HuH-7.5 (cell line): ENCODE measurements around the gene TIPIN.
A peak's percentile ranks its signal among the peaks of the same experiment; 100 is the strongest.
"Not testable (repeated sequence)": the region's sequence is repeated elsewhere in the genome, so short reads cannot be mapped to it uniquely, and the experiment has no call there.

Experiments
- DNase-seq: peaks from one replicate; pipeline ENCODE4 v3.0.0; 2011; ENCODE audit warnings: low spot score

Gene TIPIN

GRCh38 chr15:66386204-66387123, 30.0 kb upstream of the TIPIN start, which contains the start of gene MAP2K1:
Gene MAP2K1 (plus strand): TSS chr15:66386912. CDS start chr15:66387348, 436 bp downstream.
- DNase-seq = peak; percentile 98

GRCh38 chr15:66381376-66381775, 24.9 kb upstream of the TIPIN start:
- not testable (repeated sequence) for DNase-seq

GRCh38 chr15:66378814-66379430, 22.4 kb upstream of the TIPIN start:
- no peak for DNase-seq

DNA sequence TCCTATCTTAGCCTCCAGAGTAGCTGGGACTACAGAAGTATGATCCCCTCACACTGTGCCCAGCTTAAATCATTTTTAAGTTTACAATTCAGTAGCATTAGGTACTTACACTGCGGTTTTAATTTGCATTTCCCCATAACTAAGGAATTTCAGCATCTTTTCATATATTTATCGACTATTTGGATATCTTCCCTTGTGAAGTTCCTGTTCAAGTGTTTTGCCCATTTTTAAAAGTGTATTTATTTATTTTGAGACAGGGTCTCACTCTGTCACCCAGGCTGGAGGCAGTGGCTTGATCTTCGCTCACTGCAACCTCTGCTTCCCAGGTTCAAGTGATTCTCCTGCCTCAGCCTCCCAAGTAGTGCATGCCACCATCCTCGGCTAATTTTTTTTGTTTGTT, 17.7 kb upstream of the TIPIN start:
- no peak for DNase-seq

DNA sequence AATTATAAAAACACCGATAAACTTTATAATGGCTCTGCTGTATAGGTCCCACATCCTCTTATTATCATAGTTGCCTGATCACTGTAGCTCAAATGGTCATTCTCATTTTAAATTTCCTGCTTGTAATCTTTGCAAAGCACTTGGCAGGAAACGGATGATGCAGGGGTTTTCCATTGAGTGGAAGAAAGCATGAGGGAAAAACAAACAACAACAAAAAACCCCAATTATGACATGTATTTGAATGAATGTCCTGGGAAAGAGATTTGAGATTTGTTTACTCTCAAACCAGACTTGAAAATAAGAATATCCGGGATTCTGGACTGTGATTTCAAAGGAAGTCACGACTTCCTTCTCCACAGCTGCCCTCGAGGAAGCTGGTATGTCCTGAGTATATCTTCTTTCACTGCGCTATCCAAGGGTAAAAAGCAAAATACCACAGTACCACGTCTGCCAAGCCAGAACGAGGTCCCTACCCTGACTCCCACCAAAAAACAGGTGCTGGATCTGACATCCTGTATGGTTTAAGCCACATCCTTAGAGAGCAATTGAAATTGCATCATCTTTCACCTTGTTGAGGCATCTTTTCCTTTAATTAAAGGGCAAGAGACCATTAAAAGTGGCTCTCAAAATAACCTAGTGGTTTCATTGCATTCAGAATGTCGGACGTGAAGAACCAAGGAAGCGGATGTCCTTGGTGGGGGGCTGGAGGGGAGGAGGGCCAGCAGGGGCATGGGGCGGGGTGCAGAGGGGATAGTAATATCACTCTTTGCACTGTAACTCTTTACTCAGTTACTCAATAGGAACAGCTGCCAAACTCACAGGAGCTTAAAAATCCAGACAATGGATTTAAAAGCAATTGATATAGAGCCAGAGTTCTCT, 13.5 kb upstream of the TIPIN start:
- no peak for DNase-seq

GRCh38 chr15:66364944-66365528, 8.6 kb upstream of the TIPIN start:
- no peak for DNase-seq

DNA sequence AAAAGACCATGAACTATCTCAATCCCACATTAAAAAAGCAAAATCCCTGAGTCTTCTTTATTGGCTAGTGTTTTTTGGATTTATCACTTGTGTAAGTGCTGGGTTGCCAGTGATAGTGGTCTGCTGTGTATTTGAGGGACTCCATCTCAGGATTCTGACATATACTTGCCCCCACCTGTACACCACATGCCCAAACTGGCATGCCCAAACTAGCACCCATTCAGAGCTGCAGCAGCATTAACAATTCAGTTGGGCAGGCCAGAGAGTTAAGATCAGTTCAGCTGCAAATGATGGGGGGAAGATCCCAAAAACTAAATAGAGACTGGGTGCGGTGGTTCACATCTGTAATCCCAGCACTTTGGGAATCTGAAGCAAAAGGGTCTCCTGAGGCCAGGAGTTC, 6.3 kb upstream of the TIPIN start:
- DNase-seq = no peak

- not testable (repeated sequence) for DNase-seq
Observed at GRCh38 chr15:66361745-66362460, 5.4 kb upstream of the TIPIN start.

- no peak for DNase-seq
Observed at GRCh38 chr15:66359740-66360139, 3.3 kb upstream of the TIPIN start.

- peak; percentile 33 for DNase-seq
Observed at GRCh38 chr15:66356077-66356358, 467 bp downstream of the TIPIN start.

DNA sequence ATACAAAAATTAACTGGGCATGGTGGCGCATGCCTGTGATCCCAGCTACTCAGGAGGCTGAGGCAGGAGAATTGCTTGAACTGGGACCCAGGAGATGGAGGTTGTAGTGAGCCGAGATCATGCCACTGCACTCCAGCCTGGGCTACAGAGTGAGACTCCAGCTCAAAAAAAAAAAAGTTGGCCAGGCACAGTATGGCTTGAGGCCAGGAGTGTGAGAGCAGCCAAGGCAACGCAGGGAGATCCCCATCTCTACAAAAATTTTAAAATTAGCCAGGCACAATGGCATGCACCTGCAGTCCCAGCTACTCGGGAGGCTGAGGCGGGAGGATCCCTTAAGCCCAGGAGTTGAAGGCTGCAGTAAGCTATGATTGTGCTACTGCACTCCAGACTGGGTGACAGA, 8.0 kb downstream of the TIPIN start:
- DNase-seq = not testable (repeated sequence)

DNA sequence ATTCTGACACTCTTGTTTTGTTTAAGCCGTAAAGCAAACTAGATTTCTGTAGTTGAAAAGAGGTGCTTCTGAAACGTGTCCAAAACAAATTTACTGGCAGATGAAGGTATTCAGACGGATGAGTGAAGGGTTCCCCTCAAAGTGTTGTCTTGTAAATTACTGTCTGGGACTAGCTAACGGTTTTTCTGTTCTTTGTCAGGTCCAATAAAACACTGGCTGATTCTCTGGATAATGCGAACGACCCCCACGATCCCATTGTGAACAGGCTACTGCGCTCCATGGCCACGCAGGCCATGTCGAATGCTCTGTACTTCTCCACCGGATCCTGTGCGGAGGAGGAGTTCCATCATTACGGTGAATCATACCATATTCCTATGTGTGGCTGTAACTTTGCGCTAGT, 27.7 kb downstream of the TIPIN start:
- no peak for DNase-seq

- no peak for DNase-seq
Observed at GRCh38 chr15:66327736-66328135, 28.7 kb downstream of the TIPIN start.

DNA sequence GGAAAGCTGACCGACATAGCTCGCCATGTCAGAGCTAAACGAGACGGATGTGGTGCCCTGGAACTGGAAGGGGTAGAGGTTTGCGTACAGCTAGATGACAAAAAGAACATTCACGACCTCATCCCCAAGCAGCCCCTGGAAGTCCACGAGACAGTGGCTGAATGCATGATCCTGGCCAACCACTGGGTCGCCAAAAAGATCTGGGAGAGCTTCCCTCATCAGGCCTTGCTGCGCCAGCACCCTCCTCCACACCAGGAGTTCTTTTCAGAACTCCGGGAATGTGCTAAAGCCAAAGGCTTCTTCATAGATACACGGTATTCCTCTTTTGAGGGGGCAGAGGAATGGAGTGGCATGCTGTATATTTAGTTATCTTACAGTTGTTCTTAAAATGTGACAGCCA, 30.4 kb downstream of the TIPIN start:
- DNase-seq = no peak

GRCh38 chr15:66323312-66323928, 33.1 kb downstream of the TIPIN start:
- no peak for DNase-seq

- DNase-seq = no peak
Observed at GRCh38 chr15:66312144-66312543, 44.3 kb downstream of the TIPIN start.

- DNase-seq = no peak
Observed at GRCh38 chr15:66310786-66311185, 45.7 kb downstream of the TIPIN start.

DNA sequence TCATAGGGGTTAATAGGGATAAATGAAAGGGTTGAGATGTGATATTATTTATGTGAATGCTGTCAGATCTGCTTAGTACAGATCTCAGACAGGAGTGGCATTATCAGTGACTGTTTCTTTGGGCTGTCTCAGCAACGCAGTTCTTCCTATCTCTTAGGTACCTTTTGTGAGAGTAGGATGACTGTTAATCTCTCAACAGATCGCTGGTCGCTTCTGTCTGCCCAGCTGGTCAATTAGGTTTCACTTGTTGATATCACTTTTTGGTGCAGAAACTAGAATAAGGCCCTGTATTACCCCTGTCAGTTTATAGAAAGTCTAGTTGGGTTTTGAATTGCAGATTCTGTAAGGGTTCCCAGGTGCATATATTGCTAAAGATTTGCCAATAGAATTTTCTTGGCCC, 46.7 kb downstream of the TIPIN start:
- no peak for DNase-seq

DNA sequence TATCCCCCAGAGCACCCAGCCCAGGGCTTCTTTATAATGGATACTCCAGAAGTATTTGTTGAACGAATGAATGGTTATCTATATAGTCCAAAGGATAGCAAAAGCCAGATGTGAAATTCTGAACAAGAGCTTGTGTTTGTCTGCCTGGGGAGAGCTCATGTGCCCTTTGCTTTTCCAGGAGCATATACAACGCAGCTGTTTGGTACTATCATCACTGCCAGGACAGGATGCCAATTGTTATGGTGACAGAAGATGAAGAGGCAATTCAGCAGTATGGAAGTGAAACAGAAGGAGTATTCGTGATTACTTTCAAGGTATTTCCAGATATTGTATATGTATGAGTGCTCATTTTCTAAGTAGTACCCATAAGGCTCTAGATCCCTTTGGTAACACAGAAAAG, 48.0 kb downstream of the TIPIN start:
- DNase-seq = no peak

DNA sequence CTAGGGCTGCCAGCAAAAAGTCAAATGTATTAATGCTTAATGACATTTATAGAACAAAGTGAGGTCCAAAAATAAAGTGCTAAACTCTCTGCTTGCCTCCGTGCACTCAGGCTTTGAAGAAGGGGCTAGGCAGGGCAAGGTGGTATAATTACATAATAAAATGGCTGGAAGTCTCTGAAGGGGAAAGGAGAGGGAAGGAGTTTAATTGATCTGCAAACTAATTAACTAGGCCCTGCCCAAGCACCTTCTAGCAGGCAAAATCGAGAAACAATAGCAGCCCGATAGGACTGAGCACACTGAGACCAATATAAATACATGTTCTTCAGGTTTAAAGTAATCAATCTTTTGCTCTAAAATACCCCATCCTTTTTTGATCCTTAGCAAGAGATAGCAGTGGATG, 50.1 kb downstream of the TIPIN start:
- no peak for DNase-seq

- DNase-seq = not testable (repeated sequence)
Observed at GRCh38 chr15:66304425-66304824, 52.1 kb downstream of the TIPIN start.
